Measurements from ENCODE around the gene CLASP1.

The CLASP1 gene

DNA sequence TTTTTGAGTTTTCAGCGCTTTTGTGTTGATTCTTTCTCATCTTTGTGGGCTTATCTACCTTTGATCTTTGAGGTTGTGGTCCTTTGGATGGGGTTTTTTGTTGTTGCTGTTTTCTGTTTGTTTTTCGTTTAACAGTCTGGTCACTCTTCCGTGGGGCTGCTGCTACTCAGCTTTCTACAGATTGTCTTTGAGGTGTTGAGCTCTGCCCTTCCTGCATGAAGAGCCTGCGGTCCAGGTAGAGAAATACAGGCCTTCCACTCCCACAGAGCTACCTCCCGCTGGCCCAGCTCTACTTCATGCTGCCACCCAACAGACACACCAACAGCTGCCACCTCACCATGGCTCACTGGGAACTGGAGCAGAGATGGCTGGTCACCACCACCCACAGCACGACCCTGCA, 180.3 kb downstream of the CLASP1 start:
- TF ChIP-seq, protein P1, sequence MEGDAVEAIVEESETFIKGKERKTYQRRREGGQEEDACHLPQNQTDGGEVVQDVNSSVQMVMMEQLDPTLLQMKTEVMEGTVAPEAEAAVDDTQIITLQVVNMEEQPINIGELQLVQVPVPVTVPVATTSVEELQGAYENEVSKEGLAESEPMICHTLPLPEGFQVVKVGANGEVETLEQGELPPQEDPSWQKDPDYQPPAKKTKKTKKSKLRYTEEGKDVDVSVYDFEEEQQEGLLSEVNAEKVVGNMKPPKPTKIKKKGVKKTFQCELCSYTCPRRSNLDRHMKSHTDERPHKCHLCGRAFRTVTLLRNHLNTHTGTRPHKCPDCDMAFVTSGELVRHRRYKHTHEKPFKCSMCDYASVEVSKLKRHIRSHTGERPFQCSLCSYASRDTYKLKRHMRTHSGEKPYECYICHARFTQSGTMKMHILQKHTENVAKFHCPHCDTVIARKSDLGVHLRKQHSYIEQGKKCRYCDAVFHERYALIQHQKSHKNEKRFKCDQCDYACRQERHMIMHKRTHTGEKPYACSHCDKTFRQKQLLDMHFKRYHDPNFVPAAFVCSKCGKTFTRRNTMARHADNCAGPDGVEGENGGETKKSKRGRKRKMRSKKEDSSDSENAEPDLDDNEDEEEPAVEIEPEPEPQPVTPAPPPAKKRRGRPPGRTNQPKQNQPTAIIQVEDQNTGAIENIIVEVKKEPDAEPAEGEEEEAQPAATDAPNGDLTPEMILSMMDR (IDR thresholded peaks at IDR 0.05; ENCODE audit: extremely low read depth, insufficient read depth, missing control alignments), result no peak
- no peak for DNase-seq (ENCODE audit: low spot score)
- in situ Hi-C loops (cut with MboI; ENCODE audit: low pct_unique_long_range_greater_than_20kb, low sequenced_read_pairs, unreplicated experiment), result no loop called here

GRCh38 chr2:121459291-121459690, 190.0 kb downstream of the CLASP1 start:
- in situ Hi-C loops (cut with MboI; ENCODE audit: low pct_unique_long_range_greater_than_20kb, low sequenced_read_pairs, unreplicated experiment), result no loop called here
- TF ChIP-seq, protein P1 (IDR thresholded peaks at IDR 0.05; ENCODE audit: extremely low read depth, insufficient read depth, missing control alignments), result no peak
- no peak for DNase-seq (ENCODE audit: low spot score)

- TF ChIP-seq, protein P1 (IDR thresholded peaks at IDR 0.05; ENCODE audit: extremely low read depth, insufficient read depth, missing control alignments), result no peak
- in situ Hi-C loops (cut with MboI; ENCODE audit: low pct_unique_long_range_greater_than_20kb, low sequenced_read_pairs, unreplicated experiment), result no loop called here
- no peak for DNase-seq (ENCODE audit: low spot score)
These were observed 192.9 kb downstream of the CLASP1 start for GRCh38 chr2:121456325-121456724.

- in situ Hi-C loops (cut with MboI; ENCODE audit: low pct_unique_long_range_greater_than_20kb, low sequenced_read_pairs, unreplicated experiment), result no loop called here
- TF ChIP-seq, protein P1 (IDR thresholded peaks at IDR 0.05; ENCODE audit: extremely low read depth, insufficient read depth, missing control alignments), result no peak
- no peak for DNase-seq (ENCODE audit: low spot score)
These were observed 193.8 kb downstream of the CLASP1 start for GRCh38 chr2:121455446-121455845.

DNA sequence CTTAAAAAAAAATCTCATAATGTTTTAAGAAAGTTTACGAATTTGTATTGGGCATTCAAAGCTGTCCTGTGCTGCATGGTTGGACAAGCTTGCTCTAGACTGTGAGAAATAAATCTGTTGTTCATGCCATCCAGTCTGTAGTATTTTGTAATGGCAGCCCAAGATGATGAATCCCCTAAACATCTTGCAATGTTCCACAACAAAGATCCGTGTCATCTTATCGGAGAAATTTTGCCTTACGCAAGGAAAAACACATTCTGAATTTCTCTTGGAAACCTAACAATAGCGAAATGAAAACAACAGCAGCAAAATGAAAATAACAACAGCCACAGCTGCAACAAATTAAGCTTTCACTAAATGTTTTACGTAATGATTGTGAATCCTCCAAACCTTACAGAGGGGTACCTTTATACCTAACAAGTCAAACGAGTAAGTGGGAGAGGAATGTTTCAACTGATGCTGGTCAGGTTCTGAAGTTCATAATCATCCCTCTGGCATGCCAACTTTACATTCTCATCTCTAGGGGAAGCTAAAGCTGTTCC, 194.6 kb downstream of the CLASP1 start:
- in situ Hi-C loops (cut with MboI; ENCODE audit: low pct_unique_long_range_greater_than_20kb, low sequenced_read_pairs, unreplicated experiment), result no loop called here

GRCh38 chr2:121451398-121451797, 197.9 kb downstream of the CLASP1 start:
- TF ChIP-seq, protein P1 (IDR thresholded peaks at IDR 0.05; ENCODE audit: extremely low read depth, insufficient read depth, missing control alignments), result no peak
- in situ Hi-C loops (cut with MboI; ENCODE audit: low pct_unique_long_range_greater_than_20kb, low sequenced_read_pairs, unreplicated experiment), result no loop called here
- DNase-seq (ENCODE audit: low spot score), result no peak

More for the DNA sequence above, 194.6 kb downstream of the CLASP1 start:
- TF ChIP-seq, protein P1 (IDR thresholded peaks at IDR 0.05; ENCODE audit: extremely low read depth, insufficient read depth, missing control alignments), result no peak
- DNase-seq (ENCODE audit: low spot score), result no peak
